HL-60/S4 treated with retinoic acid at 250 ng/mL for 4 days and 3 days (cell line): Measurements from ENCODE around the gene COL4A3.
"Not testable (repeated sequence)": the region's sequence is repeated elsewhere in the genome, so short reads cannot be mapped to it uniquely, and the experiment has no call there.

ENCODE experiments used
- in situ Hi-C: fragments of 300-500 bp; cut with MboI; formaldehyde crosslinking; loops from 2 replicates; pipeline ENCODE4 v1.7.0; 2022; ENCODE audit warnings: low sequenced_read_pairs

The COL4A3 gene

DNA sequence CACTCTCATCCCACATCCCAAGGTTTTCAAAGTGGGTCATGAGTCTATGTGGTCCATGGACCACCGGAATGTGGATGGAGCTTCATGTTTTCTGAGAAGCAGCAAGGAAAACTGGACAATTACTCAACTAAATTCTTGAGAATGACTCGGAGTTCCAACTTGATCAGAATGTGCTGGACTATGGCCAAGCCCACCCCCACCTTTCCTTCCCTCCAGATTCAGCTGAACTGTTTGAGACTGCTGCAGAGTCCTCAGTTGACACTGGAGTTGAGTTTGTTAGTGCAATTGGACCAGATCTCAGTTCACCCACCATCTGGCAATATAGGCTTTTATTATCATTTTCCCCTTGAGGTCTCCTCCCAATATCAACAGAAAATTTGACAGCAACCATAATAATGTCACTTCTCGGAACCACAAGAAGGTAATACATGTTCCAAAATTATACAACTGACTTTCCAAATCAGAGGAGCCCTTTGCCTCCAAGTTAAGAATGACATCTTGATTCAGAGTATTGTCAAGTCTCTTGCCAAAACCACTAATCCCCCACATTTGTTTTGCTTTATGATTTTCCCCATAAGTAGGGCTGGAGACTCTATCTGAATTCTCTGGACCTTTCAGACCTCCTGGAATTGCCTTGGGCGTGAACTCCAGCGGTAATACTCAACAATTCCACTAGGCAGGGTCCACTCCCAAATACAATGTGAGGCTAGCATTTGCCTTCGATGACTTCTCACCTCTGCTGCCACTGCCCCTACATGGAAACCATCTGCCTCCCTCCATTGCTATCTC lies 9.2 kb upstream of the COL4A3 start:
- in situ Hi-C loops: no loop called here

DNA sequence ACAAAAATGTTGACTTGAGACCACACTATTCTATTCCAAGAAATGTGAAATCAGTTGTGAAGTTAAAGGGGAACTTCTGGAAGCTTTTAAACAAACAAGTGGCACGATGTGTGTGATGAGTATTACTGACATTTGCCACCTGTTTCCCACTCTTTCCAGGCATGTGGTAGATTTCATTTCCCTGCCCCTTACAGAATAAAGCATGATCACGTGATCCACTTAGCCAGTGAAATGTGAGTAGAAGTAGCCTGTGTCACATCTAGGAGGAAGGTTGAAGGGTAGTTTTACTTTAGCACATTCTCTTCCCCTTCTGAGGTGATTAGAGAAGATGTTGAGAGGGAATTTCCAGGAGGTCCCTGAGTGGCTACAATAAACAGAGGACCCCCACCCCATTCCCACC lies 4.3 kb upstream of the COL4A3 start:
- in situ Hi-C loops: no loop called here

DNA sequence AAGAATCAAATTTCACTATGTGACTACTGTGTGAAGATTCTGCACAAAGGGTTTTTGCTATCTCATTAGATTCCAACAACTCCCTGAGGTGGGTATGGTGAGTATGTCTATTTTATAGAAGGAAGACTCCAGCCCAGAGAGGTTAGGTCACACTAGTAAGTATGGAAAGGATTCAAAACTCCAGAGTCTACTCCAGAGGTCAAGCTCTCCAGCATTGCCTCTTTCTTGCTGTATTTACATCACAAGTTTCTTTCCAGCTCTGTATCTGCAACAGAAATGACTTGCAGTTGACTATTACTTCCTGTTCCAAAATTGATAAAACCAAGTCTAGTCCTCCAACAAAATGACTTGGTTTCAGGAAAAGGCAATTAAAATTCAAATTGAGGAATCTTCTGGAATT lies 2.5 kb upstream of the COL4A3 start:
- in situ Hi-C loops: no loop called here

DNA sequence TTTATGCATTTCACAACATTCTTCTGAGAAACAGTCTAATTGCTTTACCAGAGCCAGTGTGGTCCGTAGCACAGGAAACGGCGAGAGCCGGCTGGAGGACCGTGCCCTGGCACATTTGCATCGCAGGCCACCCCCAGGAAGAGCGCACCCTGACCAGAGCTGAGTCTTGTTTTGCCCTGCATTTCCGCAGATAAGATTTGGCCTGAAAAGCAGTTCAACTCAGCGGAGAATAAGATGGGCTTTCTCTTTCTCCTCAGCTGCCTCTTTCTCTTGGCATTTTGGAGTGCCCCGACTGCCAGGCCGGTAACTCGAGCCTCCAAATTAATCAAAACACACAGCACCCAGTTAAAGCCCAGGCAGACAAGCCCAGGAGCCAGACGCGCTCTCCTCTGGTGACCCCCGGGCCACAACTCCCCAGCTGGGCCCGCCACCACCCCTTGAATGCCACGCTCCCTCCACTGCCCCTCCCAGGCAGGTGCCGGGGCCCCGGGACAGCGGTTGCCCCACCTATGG lies 883 bp upstream of the COL4A3 start:
- in situ Hi-C loops: no loop called here

DNA sequence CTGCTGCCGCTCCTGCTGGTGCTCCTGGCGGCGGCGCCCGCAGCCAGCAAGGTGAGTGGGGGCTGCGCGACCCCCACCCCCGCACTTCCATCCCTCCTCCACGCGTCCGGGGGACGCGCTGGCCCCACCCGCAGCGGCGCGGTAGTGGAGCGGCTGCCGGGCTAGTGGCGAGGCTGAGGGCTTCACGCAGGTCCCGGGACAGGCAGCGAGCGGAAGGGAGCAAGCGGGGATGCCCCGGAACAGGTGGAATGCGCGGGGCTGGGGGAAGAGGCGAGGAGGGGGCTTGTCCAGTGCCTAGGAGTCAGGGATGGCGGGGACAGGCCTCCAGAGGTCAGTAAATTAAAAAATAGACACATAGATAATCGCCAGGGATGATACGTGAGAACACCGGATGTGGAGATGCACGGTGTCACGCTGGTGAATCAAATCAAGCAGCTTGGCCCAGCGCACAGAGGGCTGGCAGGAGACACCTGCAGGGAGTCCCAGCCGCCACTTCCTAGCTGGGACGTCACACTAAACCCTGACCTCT lies 403 bp downstream of the COL4A3 start:
- in situ Hi-C loops: no loop called here

DNA sequence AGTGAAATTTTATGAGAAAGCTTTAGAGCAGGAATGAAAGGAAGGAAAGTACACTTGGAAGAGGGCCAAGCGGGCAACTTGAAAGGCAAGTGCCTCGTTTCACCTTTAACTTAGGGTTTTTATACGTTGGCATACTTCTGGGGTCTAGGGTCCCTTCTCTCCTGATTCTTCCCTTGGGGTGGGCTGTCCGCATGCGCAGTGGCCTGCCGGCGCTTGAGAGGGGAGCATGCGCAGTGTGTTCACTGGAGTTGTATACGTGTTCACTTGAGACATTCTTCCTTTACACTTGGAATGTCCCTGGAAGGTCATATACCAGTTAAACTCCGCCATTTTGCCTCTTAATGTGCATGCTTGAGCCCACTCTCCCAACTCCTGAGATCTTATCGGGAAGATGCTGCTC lies 7.4 kb downstream of the COL4A3 start:
- in situ Hi-C loops: not testable (repeated sequence)

DNA sequence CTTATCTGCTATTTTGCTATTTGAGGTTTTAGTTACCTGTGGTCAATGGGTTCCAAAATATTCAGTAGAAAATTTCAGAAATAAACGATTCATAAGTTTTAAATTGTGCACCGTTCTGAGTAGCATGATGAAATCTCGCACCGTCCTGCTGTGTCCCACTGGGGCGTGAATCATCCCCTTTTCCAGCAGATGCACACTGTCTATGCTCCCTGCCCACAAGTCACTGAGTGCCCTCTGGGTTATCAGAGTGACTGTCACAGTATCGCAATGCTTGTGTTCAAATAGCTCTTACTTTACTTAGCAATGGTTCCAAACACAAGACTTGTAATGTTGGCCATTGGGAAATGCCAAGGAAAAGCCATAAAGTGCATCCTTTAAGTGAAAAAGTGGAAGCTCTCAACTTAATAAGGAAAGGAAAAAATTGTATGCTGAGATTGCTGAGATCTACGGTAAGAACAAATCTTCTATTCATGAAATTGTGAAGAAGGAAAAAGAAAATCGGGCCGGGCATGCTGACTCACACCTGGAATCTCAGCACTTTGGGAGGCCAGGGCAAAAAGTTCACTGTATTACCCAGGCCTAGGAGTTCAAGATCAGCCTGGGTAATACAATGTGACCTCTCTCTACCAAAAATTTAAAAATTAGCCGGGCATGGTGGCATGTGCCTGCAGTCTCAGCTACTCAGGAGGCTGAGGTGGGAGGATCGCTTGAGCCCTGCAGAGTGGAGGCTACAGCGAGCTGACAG lies 13.3 kb downstream of the COL4A3 start:
- in situ Hi-C loops: no loop called here

DNA sequence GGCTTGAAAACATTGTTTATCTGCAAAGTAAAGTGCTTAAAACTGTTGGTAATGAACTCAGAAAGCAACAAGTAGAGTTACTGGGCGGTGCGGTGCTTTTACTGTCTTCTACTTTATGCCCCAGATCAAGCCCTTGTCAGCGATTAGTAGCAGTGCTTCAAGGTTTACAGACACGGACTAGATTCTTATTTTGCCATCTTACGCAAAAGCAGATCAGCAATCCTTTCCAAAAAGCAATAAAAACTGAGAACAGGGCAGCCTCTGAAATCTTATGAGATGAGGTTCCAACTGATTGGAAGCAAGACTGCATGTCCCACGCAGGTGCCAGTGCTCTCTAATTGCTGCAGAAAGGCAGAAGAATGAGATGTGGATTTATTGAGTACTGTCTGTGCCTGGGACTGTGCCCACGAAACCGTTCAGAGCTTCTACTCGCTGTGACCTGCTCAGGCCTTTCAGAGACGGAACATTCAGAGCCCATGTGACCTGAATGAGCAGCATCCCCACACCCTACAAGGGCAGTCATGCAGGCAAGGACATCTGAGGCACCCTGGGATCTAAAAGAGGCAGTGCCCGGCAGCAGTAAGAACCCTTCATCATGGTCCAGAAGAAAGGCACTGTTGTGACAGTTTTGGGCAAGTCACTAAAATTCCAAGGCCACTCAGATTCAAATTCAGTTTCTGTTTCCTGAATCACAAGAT lies 15.7 kb downstream of the COL4A3 start:
- in situ Hi-C loops: no loop called here

DNA sequence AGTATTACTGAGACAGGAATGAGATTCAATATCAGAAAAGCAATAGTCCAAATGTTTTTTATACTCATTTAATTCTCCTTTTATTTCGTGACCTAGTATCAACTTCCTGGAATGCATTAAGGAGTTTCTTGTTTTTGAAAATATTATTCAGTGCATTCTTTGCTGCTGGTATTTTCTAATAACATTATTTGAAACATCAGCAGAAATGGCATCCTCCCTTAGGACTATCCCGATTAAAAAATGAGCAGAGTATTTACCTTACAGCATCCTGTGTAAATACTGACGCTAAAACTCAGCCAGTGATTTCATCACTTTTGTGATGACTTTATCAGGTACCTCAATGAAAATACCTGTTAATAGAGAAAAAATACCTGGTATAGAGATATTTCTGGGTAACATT lies 16.3 kb downstream of the COL4A3 start:
- in situ Hi-C loops: no loop called here

DNA sequence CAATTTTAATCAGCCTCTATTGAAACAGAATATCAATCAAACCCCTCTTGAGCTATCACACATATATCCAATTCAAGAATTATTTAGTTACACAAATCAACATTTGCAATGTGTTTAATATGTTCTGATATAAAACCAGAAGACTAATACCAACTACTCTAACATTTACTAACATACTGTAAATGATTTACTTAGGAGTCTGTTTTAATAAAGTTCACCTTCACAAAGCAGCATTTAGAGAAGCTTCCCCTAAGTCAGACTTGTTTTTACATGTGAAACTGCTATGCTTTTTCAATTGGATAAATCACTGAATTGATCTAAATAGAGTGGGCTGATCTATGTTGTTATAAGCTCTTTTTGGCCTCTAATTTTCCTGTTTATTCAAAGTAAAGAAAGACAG lies 18.3 kb downstream of the COL4A3 start:
- in situ Hi-C loops: no loop called here

DNA sequence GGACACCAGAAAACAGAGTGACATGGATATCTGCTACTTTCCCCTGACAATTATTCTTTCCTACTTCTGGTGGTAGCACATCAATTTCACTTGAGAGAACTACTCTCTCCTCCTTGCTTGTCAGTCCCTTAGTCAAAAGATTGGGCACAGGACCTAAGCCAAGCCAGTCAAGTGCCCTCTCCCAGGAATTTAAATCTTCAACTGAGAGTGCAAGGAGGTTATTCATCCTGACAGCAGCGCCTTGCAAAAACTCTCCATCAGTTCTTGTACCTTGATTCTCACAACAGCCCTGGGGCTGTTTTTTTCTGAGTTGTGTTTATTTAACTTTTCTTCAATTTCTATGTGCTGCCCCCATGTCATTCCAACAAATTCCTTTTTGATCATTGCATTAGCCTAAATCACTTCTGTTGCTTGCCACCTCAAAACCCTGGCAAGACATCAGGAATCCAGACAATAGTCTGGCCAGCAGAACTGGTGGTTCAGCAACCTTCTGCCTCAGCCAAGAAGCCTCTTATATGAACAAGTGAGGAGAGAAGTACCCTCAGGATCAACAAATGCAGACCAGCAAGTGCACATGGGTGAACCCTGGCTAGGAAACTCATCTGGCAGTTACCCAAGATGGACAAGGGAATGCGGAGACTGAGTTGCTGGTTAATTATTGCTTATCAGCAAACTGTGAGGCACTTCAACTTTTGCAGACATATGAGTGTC lies 19.4 kb downstream of the COL4A3 start:
- in situ Hi-C loops: no loop called here

DNA sequence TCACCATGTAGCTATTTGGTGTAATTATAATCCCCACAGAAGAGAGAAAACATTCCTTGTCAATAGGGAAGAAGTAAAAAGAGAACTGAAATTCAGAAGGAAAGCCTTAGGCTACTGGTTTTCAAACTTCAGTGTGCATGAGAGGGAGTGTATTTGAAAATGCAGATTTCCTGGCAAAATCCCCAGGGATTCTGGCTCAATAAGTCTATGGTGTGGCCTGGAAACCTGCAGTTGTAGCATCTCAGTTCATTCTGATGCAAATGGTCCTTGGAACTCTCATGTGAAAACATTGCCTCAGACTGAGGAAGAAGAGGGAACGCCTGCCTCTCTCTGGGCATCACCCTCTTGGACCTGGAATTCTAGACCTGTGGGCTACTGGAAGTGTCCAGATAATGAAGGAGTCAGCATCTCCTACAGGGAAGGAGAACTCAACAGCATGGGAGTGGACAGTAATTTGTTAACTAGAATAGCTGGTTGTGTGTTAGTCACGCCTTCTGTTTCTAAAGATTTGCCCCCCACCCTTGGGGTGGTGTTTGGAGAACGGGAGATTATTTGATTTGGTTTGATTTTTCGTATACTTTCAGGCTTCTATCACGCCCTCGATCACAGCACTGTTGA lies 21.3 kb downstream of the COL4A3 start:
- in situ Hi-C loops: no loop called here

DNA sequence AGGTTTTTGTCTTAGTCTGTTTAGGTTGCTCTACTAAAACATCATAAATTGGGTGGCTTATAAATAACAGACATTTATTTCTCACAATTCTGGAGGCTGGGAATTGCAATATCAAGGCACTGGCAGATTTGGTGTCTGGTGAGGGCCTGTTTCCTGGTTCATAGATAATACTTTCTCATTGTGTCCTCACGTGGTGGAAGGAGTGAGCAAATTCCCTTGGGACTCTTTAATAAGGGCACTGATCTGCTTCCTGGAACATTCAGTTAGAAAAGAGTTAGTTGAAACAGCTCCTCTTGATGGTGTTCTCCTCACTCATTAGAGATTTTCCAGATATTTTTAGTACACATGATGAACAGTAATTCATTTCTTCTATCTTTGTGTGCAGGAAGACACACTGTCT lies 22.3 kb downstream of the COL4A3 start:
- in situ Hi-C loops: no loop called here

DNA sequence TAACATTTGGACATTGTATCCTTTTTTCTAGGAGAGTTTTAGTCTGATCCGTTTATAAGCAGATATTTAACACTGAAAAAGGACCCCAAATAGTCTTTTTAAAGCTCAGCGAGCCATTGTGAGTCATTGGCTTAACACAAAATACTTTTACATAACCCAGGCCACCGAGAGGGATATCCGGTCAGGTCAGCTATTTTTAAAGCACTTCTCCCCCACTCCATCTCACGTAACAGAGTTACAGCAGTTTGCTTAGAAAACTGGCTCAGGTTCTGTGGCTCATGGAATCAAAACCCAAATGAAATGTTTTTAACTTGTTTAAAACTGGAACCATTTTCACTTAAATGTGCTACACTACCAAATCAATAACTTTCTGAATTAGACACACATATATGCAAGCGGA lies 23.9 kb downstream of the COL4A3 start:
- in situ Hi-C loops: no loop called here

DNA sequence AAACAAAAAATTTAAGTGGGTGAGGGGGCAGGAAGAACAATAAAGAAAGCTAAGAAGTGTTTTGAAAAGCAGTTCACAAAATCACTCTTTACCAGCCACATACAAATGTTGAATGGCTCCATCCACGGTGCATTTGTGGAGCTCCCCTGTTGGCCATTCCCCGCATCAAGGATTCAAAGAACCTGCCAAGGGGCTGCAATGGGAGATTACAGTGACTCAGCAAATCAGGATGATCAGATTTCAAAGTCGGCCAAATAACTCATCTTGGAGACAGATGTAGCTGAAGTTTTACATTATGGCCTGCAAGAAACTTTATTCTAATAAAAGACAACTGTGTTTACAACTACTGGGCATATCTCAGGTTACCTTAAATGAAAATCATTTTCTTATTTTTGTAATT lies 26.9 kb downstream of the COL4A3 start:
- in situ Hi-C loops: no loop called here

DNA sequence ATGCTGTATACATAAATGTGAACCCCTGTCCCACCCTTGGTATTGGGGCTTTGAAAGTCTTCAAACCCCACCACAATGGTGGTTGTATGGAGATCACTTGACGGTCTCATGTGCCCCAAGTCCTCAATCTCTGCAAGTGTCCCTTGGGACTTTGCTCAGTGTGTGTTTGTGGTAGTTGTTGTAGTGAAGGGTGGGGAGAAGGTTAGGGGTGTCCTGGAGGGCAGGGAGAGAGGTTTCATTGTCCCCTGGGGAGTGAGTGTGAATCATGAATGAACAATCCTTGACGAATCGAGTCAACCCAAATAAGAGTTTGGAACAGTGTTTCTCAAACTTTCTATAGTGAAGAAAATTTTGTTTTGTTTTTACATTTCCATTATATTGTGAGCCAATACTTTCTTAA lies 28.1 kb downstream of the COL4A3 start:
- in situ Hi-C loops: no loop called here

DNA sequence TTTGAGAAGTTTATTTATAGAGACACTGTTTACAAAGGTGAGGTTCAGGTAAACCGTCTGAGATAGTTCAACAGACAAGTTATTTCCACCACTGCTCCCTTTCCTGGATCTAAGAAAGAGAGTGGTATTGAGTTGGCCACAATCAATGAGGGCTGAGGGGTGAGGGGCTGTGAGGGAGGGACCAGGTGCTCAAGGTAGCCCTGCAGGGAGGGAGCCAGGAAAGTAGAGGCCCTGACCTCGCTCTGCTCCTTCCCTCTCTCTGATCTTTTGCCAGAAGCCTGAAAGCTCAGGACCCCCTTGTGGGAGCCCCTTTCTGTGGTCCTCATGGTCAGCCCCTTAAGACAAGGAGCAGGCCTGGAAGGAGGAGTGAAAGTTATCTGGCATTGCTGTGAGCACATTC lies 29.8 kb downstream of the COL4A3 start:
- in situ Hi-C loops: no loop called here

DNA sequence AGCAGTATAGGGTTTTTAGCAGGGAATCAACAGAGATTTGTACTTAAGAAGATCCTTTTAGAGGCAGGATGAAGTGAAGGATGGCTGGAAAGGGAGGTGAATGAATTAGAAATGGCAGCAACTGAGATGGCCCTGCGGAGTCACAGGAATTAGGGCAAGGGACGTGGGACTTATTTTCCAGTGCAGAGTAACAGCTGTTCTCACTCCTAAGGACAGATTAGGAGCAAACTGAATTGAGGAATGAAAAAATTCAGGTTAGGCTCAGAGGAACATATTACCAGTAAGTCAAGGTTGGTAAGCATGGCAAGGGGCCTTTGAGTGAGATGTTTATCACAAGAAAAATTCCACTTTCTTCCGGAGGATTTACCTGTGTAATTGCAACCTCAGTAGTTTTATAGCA lies 34.4 kb downstream of the COL4A3 start:
- in situ Hi-C loops: no loop called here

DNA sequence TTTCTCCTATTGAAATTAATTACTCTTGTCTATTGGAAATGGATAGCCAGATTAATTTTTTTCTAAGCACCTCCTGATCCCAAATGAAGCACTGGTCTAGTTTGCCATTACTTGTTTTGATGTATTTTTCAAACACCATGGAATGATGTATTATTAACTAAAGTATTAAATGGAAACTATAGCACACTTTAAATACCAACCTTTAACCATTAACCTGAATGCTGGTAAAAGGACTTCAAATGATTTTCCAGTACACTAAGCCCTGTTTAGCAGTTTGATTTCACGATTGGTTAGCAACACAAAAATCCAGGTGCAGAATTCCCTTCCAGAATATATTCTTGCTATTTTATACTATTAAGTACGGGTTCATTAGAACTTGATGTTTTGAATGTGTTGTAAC lies 37.3 kb downstream of the COL4A3 start:
- in situ Hi-C loops: no loop called here

DNA sequence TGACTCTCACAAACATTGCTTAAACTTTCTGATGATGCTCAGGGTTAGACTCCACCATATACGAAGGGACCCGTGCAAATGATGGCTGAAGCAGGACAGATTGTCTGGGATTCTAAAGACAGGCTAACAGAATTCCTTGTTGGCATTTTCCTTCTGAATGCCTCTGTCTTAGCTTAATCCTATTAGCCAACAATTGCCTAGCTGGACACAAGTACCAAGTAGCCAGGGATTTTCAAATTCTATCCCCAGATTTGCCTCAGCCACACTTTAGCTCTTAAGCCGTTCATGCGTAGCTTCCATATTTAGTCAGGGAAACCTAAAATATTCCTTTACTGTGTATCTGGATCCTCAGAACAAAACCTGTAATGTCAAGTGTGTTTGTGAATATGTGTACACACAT lies 40.0 kb downstream of the COL4A3 start:
- in situ Hi-C loops: no loop called here
